K562 (cell line): ENCODE measurements around the gene PITPNB. TPM values are rescaled to one million over a fixed set of nuclear protein-coding genes. Genes with fewer than 3 reads are reported as not detected.

Experiments used
- ATAC-seq: fragments of 200-7000 bp; cut with Tn5 transposase; 3 replicates; pipeline ENCODE4 v1.9.1; 2020; ENCODE audit warnings: moderate library complexity
- BruUV-seq: library from RNA; stranded (reverse); fragments of 400-500 nt; replicated peaks from 2 replicates; lab custom pipeline; 2021; lab: Mats Ljungman, UMichigan
- CTCF ChIA-PET: fragments of 300-600 bp; formaldehyde crosslinking; extraction: SDS; loops from one replicate; lab custom pipeline; 2021; ENCODE audit warnings: low intra/inter-chr PET ratio; lab: Yijun Ruan, JAX
- POLR2A ChIA-PET: fragments of 300-600, 350-650 bp; sonication (Branson Sonifier 250); formaldehyde crosslinking; extraction: SDS; loops from one replicate; lab custom pipeline; 2021; ENCODE audit warnings: antibody characterized with exemption, inconsistent platforms; lab: Yijun Ruan, JAX
- DNase-seq, 4 experiments: peaks; one replicate each; pipeline versions ENCODE4 v3.0.0 to v3.0.0-alpha.2; 2011 to 2018; ENCODE audit warnings: low spot score in 3 of 4, mixed read lengths in 3 of 4; ENCODE audit errors: extremely low read depth in 1 of 4
- FAIRE-seq: peaks from 2 replicates; lab custom pipeline; 2011; peaks lifted over from hg19 to GRCh38; lab: Jason Lieb, UNC
- H2AFZ ChIP-seq: 2 replicates; pipeline ENCODE4 v1.6.0; 2011; ENCODE audit warnings: low read depth, low read length, control low read depth, inconsistent platforms
- H3K27ac ChIP-seq: fragments of 200-600 bp; 3 replicates; pipeline ENCODE4 v1.8.0; 2011; ENCODE audit warnings: low read depth, mild to moderate bottlenecking, control low read depth, inconsistent platforms, low read length, moderate library complexity, mixed read lengths; ENCODE audit errors: extremely low read depth
- H3K27me3 ChIP-seq, 2 experiments: fragments of 300-600 bp in 1 of 2; 2 replicates in 1 of 2; 3 replicates in 1 of 2; pipeline versions ENCODE4 v1.6.0 to v1.8.0; 2011; ENCODE audit warnings: inconsistent platforms in 2 of 2, low read length in 2 of 2, mild to moderate bottlenecking in 1 of 2, mixed read lengths in 1 of 2, moderate library complexity in 1 of 2; ENCODE audit not compliant: control insufficient read depth in 2 of 2, insufficient read depth in 2 of 2
- H3K36me3 ChIP-seq: fragments of 300-600 bp; 3 replicates; pipeline ENCODE4 v1.8.0; 2011; ENCODE audit warnings: mild to moderate bottlenecking, low read length, inconsistent platforms; ENCODE audit not compliant: control insufficient read depth, insufficient read depth
- H3K4me1 ChIP-seq, 2 experiments: fragments of 200-600 bp in 1 of 2; replicated peaks in 1 of 2; 2 replicates in 1 of 2; 3 replicates in 1 of 2; pipeline versions ENCODE4 v1.5.1 to v1.8.0; 2011; ENCODE audit warnings: inconsistent platforms in 2 of 2, low read length in 2 of 2, mild to moderate bottlenecking in 1 of 2, mixed read lengths in 1 of 2, moderate library complexity in 1 of 2; ENCODE audit not compliant: control insufficient read depth in 2 of 2, insufficient read depth in 2 of 2
- H3K4me2 ChIP-seq: 2 replicates; pipeline ENCODE4 v1.6.1; 2011; ENCODE audit warnings: low read length, control low read depth, inconsistent platforms, mixed read lengths; ENCODE audit not compliant: insufficient read depth
- H3K4me3 ChIP-seq: fragments of 200-600 bp; sonication (generic), shearing (Covaris generic); 2 replicates; pipeline ENCODE4 v1.5.1; 2016; ENCODE audit warnings: control low read depth, inconsistent platforms
- H3K79me2 ChIP-seq: fragments of 200-600 bp; 3 replicates; pipeline ENCODE4 v1.8.0; 2011; ENCODE audit warnings: low read length, inconsistent platforms; ENCODE audit not compliant: control insufficient read depth, insufficient read depth
- H3K9ac ChIP-seq, 2 experiments: 2 replicates each; pipeline versions ENCODE4 v1.6.0 to v1.6.1; 2011; ENCODE audit warnings: low read depth in 2 of 2, low read length in 2 of 2, control low read depth in 1 of 2, inconsistent platforms in 1 of 2, mild to moderate bottlenecking in 1 of 2, mixed read lengths in 1 of 2; ENCODE audit not compliant: insufficient read depth in 1 of 2
- H3K9me1 ChIP-seq: one replicate; pipeline ENCODE4 v1.6.0; 2011; ENCODE audit warnings: inconsistent platforms, mild to moderate bottlenecking, low read length, moderate library complexity; ENCODE audit not compliant: control insufficient read depth, insufficient read depth
- H3K9me3 ChIP-seq: replicated peaks from 2 replicates; pipeline ENCODE4 v1.5.1; 2011; ENCODE audit warnings: low read depth, low read length, inconsistent platforms; ENCODE audit not compliant: control insufficient read depth, insufficient read depth
- H4K20me1 ChIP-seq: replicated peaks from 2 replicates; pipeline ENCODE4 v1.6.1; 2011; ENCODE audit warnings: low read length, inconsistent platforms, mixed read lengths; ENCODE audit not compliant: control insufficient read depth, insufficient read depth
- CBFA2T2 ChIP-seq: fragments of 450-650 bp; conservative IDR thresholded peaks from 2 replicates; pipeline ENCODE4 v1.6.1; 2017; ENCODE audit warnings: mild to moderate bottlenecking
- COPS2 ChIP-seq: fragments of 450-650 bp; conservative IDR thresholded peaks from 2 replicates; pipeline ENCODE4 v1.6.1; 2016; ENCODE audit warnings: mild to moderate bottlenecking, moderate library complexity
- FOXA1 ChIP-seq: fragments of 450-650 bp; IDR thresholded peaks from 2 replicates; pipeline ENCODE4 v1.6.1; 2016; ENCODE audit warnings: mild to moderate bottlenecking, borderline replicate concordance
- HDAC2 ChIP-seq: fragments of 450-650 bp; IDR thresholded peaks from 2 replicates; pipeline ENCODE4 v1.6.1; 2016; ENCODE audit warnings: mild to moderate bottlenecking
- HNRNPH1 ChIP-seq: fragments of 200-400 bp; formaldehyde crosslinking; optimal IDR thresholded peaks from 2 replicates; pipeline ENCODE3; 2017; ENCODE audit warnings: low read depth, mild to moderate bottlenecking, low read length, moderate library complexity
- HNRNPUL1 ChIP-seq: fragments of 200-400 bp; formaldehyde crosslinking; IDR thresholded peaks from 2 replicates; pipeline ENCODE4 v1.6.1; 2017; ENCODE audit warnings: low read length
- NCOA6 ChIP-seq: fragments of 450-650 bp; IDR thresholded peaks from 2 replicates; pipeline ENCODE4 v1.6.1; 2017; ENCODE audit warnings: mild to moderate bottlenecking
- PCBP1 ChIP-seq: fragments of 200-400 bp; formaldehyde crosslinking; IDR thresholded peaks from 2 replicates; pipeline ENCODE4 v1.6.1; 2018; ENCODE audit warnings: mild to moderate bottlenecking, low read depth, low read length; ENCODE audit not compliant: poor library complexity, severe bottlenecking
- PPARD ChIP-seq: fragments of 250-450 bp; sonication (Bioruptor Pico); IDR thresholded peaks from 2 replicates; pipeline ENCODE4 v1.8.0; 2022; ENCODE audit warnings: inconsistent platforms, mild to moderate bottlenecking, moderate library complexity
- SMARCA4 ChIP-seq: fragments of 450-650 bp; IDR thresholded peaks from 2 replicates; pipeline ENCODE4 v1.6.1; 2016
- SP1 ChIP-seq: sonication (generic); formaldehyde crosslinking; IDR thresholded peaks from 2 replicates; pipeline ENCODE4 v1.8.1; 2022; ENCODE audit warnings: mild to moderate bottlenecking, missing genetic modification reagents
- THRAP3 ChIP-seq: fragments of 450-650 bp; IDR thresholded peaks from 2 replicates; pipeline ENCODE4 v1.6.1; 2016; ENCODE audit warnings: mild to moderate bottlenecking, inconsistent platforms, borderline replicate concordance
- XRCC3 ChIP-seq: fragments of 450-650 bp; IDR thresholded peaks from 2 replicates; pipeline ENCODE4 v1.6.1; 2017; ENCODE audit warnings: mild to moderate bottlenecking, moderate library complexity
- ZNF140 ChIP-seq: fragments of 250-450 bp; sonication (Bioruptor Pico); IDR thresholded peaks from 2 replicates; pipeline ENCODE4 v1.8.0; 2021; ENCODE audit warnings: moderate library complexity, mild to moderate bottlenecking, inconsistent platforms
- ZNF263 ChIP-seq: sonication (generic); formaldehyde crosslinking; IDR thresholded peaks from 2 replicates; pipeline ENCODE4 v1.8.0; 2022; ENCODE audit warnings: mild to moderate bottlenecking, missing genetic modification reagents, borderline replicate concordance
- ZSCAN29 ChIP-seq: fragments of 450-650 bp; IDR thresholded peaks from 2 replicates; pipeline ENCODE4 v1.6.1; 2017
- WGBS: fragments of 100-300 bp; shearing (Covaris generic); methylation state at CpG from one replicate; pipeline ENCODE4 v1.1.6; 2016; ENCODE audit warnings: low coverage, mixed read lengths; ENCODE audit not compliant: insufficient coverage; ENCODE audit errors: missing lambda C conversion rate; 5-methylcytosine and 5-hydroxymethylcytosine counted together
- in situ Hi-C: fragments of 300-500 bp; cut with MboI; formaldehyde crosslinking; loops from 4 replicates; pipeline ENCODE4 v1.15.0; 2018; ENCODE audit warnings: inconsistent platforms, mixed read lengths
- intact Hi-C: fragments of 100-400 bp; cut with micrococcal nuclease; formaldehyde crosslinking; loops from 2 replicates; pipeline ENCODE4 v1.14.2; 2022
- polyA plus RNA-seq, 8 experiments: library from polyadenylated mRNA; depleted of rRNA in 4 of 8; stranded (reverse) in 5 of 8; unstranded in 3 of 8; fragments of >200 nt; fragmentation: Nextera tagmentation in 2 of 8; fragmentation: Illumina TruSeq in 1 of 8; extraction: Ambion mirVana in 2 of 8; extraction: Trizol in 1 of 8; gene quantifications; 2 replicates each; pipeline versions ENCODE4 v1.2.1 to v1.2.3, GENCODE V29; 2011 to 2014; ENCODE audit warnings: inconsistent platforms in 1 of 8, missing spikeins in 1 of 8
- total RNA-seq, 7 experiments: library from RNA; depleted of rRNA in 6 of 7; stranded (reverse); fragments of >200 nt in 6 of 7; fragmentation: Illumina TruSeq in 2 of 7; extraction: Trizol in 2 of 7; gene quantifications; 2 replicates each; pipeline versions ENCODE4 v1.2.1 to v1.2.3, GENCODE V29; 2011 to 2021; ENCODE audit warnings: low replicate concordance in 1 of 7
- TF ChIP-seq, protein P1 (sequence below), 2 experiments: fragments of 450-650 bp; conservative IDR thresholded peaks; 2 replicates each; pipeline ENCODE4 v1.6.1; 2017; ENCODE audit warnings: mild to moderate bottlenecking in 2 of 2, moderate library complexity in 2 of 2
- TF ChIP-seq, protein P2 (sequence below): sonication (generic); formaldehyde crosslinking; IDR thresholded peaks from 2 replicates; pipeline ENCODE4 v1.8.1; 2023; ENCODE audit warnings: mild to moderate bottlenecking, missing genetic modification reagents

Gene PITPNB
- total and polyA plus RNA-seq, 9 of the 15 experiments (the other 6 are each of a cell fraction or from before 2014, with no cell fraction given): 13.1 to 52.4 (median 34.7) TPM

DNA sequence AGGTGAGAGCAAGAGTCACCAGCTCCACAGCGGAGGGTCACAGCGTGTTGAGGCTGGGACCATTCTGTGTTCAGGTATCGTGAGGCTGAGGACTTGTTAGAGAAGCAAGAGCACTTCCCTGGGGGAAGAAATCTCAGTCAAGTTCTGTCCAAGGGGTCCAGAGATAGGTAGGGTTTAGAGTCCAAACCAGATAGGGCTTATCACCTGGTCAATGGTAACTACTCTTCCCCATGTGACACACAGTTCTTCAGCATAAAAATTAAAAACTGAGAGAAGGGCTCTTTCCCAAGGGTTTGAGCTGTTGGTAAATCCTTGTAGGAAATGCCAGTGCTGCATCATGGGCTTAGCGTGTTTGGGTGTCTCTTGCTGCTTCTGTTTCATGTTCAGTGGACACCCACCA is 62.7 kb downstream of the PITPNB start:
- Histone ChIP-seq H3K4me2 (no peak overlapping the region), H3K4me3 (no peak overlapping the region), H4K20me1 (no peaks in the 10 kb centered on the region), H3K27ac (no peak overlapping the region), H2AFZ (no peak overlapping the region), H3K9me1 (no peaks in the 10 kb centered on the region), H3K4me1 (no peaks in the 10 kb centered on the region), H3K27me3 (no peaks in the 10 kb centered on the region), H3K9me3 (no peaks in the 10 kb centered on the region), H3K36me3 (peaks cover 89% of the 10 kb centered on the region), H3K9ac (no peak overlapping the region), H3K79me2 (no peaks in the 10 kb centered on the region)
- intact Hi-C loops (no loop called here), in situ Hi-C loops (no loop called here)
- DNase-seq (no peak), ATAC-seq (no peak), FAIRE-seq (no peak)
- TF ChIP-seq SP1 (no peak), HNRNPUL1 (no peak), COPS2 (no peak), CBFA2T2 (no peak), HNRNPH1 (no peak), FOXA1 (no peak), HDAC2 (no peak), NCOA6 (no peak), THRAP3 (no peak), XRCC3 (no peak), ZSCAN29 (no peak), PPARD (CRISPR knock-in tag) (no peak), ZNF263 (CRISPR knock-in tag) (no peak), SMARCA4 (no peak), PCBP1 (no peak), ZNF140 (no peak)
- TF ChIP-seq, protein P1, sequence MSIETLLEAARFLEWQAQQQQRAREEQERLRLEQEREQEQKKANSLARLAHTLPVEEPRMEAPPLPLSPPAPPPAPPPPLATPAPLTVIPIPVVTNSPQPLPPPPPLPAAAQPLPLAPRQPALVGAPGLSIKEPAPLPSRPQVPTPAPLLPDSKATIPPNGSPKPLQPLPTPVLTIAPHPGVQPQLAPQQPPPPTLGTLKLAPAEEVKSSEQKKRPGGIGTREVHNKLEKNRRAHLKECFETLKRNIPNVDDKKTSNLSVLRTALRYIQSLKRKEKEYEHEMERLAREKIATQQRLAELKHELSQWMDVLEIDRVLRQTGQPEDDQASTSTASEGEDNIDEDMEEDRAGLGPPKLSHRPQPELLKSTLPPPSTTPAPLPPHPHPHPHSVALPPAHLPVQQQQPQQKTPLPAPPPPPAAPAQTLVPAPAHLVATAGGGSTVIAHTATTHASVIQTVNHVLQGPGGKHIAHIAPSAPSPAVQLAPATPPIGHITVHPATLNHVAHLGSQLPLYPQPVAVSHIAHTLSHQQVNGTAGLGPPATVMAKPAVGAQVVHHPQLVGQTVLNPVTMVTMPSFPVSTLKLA (conservative IDR thresholded peaks at IDR 0.05): no peak
- TF ChIP-seq, protein P2, sequence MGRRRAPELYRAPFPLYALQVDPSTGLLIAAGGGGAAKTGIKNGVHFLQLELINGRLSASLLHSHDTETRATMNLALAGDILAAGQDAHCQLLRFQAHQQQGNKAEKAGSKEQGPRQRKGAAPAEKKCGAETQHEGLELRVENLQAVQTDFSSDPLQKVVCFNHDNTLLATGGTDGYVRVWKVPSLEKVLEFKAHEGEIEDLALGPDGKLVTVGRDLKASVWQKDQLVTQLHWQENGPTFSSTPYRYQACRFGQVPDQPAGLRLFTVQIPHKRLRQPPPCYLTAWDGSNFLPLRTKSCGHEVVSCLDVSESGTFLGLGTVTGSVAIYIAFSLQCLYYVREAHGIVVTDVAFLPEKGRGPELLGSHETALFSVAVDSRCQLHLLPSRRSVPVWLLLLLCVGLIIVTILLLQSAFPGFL (CRISPR knock-in tag): no peak
- ChIA-PET CTCF (no interaction called here), POLR2A (no interaction called here)
- no TSS peak for BruUV-seq
- 100% methylated on average over 4 of the region's 4 CpGs for WGBS
